Activated CD4-positive, alpha-beta T cell treated with anti-CD3 and anti-CD28 coated beads, Interleukin-2, amount 50 U/mL, for 4 hours (primary cell): Measurements from ENCODE around the gene DEPDC7.
"Not testable (repeated sequence)": the region's sequence is repeated elsewhere in the genome, so short reads cannot be mapped to it uniquely, and the experiment has no call there.

Source experiments
- DNase-seq, 2 experiments: peaks; one replicate each; pipeline ENCODE4 v3.0.0-alpha.2; 2020

The DEPDC7 gene

GRCh38 chr11:33027233-33027632 is 11.6 kb downstream of the DEPDC7 start:
- no peak for DNase-seq

- DNase-seq = no peak
Observed at GRCh38 chr11:33027846-33028536, 12.3 kb downstream of the DEPDC7 start.

DNA sequence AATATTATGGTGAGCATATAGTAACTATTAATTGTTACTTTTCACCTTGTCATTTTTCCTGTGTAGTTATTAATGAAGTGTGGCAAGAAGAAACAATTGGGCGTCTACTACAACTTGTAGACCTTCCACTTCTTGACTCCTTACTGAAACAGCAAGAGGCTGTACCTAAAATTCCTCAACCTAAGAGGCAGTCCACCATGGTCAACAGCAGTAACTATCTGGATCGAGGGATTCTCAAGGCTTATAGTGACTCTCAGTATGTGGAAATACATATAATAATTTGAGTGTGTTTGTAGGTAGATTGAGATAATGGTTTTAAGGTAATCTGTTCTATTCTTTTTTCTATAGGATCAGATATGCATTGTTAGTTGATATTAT is 12.8 kb downstream of the DEPDC7 start:
- no peak for DNase-seq

GRCh38 chr11:33029218-33029617 is 13.5 kb downstream of the DEPDC7 start:
- DNase-seq = not testable (repeated sequence)

- no peak for DNase-seq
Observed at GRCh38 chr11:33033493-33033892, 17.8 kb downstream of the DEPDC7 start.

GRCh38 chr11:33035011-33035410 is 19.3 kb downstream of the DEPDC7 start:
- DNase-seq = no peak

DNA sequence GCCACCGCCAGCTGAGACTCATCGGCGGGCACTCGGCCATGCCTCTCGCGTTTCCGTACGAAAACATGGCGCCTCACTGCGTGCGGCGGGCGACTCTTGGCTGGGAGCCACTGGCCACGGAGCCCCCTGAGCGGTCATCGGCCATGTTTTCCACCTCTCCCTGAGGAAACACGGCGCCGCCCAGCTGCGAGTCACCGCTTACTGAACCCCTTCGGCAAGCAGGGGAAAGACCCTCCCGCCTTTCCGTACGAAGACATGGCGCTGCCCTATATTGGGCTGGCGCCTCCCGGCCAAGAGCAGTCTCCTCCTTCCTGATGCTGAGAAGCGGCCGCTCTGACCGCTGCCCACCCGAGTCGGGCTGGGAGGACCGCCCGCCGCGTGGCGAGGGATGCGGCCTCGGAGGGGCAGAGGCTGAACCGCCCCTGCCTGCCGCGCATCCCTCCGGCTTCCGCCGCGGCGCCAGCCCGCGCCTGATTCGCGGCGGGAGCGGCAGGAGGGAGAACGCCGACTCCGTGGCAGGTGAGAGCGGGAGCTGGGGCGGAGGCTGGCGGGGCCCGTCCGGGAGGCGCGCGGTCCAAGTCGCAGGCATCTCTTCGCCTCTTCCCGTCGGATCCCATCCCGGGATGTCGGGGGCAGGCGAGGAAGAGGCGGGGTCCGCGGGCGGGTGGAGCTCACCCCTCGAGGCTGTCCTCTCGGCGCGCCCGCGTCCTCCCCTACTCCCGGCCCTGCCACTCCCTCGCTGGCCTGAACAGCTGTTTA is 23.8 kb downstream of the DEPDC7 start, which contains the start of gene TCP11L1:
TSS of gene TCP11L1 (plus strand) at position 299 of the 759 bp plus-strand sequence. CDS start 4,202 bp downstream, outside the sequence.
- DNase-seq = peak; percentile 75 to 76

DNA sequence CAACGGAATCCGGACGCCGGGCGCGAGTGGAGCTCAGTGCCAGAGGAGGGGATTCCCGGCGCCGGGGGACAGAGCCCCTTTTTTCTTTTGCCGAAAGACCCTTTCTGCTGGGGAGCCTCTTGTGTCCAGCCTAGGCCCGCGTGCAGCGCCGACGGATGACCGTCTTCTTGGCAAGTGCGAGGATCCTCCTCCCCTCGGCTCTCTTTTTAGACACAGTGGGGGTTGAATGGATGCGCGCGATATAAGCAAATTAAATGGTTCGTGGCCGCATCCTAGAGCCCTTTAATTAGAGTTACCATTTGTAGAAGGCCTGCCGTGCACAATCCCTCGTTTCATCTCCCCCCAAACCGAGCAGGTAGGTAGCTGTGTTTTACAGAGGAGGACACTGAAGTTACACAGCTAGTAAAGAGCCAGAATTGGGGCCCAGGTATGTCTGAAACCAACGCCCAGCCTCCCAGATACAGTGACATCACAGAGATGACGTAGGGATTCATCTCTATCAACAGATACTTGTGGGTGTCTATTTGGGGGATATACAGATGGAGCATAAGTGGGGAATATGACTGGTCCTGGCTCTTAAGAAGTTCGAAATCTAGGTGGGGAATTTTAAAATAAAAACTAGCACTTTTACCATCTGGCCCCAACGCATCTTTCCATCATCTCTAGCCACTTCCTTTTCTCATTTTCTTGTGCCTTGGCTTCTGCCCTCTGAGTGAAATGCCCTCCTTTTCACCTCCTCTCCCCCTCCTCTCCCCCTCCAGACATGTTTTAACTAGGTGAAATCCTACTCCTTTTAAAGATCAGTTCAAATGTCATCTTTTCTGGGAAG is 24.6 kb downstream of the DEPDC7 start:
- DNase-seq = peak in 1 of 2 experiments; percentile 9

GRCh38 chr11:33040862-33041453 is 25.3 kb downstream of the DEPDC7 start:
- no peak for DNase-seq

DNA sequence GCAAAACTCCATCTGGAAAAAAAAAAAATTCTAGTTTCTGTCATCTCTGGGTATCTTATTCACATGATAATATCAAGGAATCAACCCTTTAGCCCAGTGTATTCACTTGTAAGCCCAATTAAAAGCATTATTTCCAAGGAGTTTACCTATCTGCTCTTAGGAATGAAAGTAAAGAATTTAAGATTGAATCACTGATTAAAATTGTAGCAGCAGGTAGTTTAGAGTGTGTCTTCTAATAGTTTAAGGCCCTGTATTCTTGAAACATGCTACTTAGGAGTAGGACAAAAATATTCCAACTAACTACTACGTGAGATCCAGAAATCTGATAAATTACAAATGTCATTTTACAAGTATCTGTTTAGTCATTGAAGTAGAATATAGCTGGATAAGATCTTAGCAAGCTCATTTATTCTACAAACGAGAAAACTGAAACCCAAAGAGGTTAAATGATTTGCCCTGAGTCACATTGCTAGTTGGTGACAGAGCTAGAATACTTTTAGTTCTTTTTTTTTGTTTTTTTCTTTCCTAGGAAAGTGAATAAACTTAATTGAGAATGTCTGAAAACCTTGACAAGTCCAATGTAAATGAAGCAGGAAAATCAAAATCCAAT is 27.6 kb downstream of the DEPDC7 start:
- no peak for DNase-seq

- no peak for DNase-seq
Observed at GRCh38 chr11:33044285-33044756, 28.6 kb downstream of the DEPDC7 start.

- DNase-seq = no peak
Observed at GRCh38 chr11:33045551-33046255, 30.0 kb downstream of the DEPDC7 start.

- DNase-seq = not testable (repeated sequence)
Observed at GRCh38 chr11:33048701-33049100, 33.0 kb downstream of the DEPDC7 start.

DNA sequence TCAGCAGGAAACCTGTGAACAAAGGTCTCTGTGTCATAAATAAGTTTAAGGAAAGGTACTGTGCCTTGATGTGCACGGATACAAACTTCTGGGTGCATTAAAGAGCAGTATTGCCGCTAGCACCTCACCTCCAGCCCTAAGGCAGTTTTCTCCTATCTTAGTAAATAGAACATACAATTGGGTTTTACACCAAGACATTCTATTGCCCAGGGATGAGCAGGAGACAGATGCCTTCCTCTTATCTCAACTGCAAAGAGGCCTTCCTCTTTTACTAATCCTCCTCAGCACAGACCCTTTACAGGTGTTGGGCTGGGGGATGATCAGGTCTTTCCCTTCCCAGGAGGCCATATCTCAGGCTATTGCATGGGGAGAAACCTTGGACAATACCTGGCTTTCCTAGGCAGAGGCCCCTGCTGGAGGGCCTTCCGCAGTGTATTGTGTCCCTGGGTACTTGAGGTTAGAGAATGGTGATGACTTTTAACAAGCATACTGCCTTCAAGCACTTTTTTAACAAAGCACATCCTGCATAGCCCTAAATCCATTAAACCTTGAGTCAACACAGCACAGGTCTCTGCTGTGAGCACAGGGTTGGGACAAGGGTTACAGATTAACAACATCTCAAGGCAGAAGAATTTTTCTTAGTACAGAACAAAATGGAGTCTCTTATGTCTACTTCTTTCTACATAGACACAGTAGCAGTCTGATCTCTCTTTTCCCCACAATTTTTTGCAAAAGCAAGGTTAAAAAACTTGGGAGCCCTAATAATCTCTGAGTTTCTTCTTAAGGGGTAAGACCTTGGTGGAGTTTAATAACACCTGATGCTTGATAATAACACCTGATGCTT is 34.1 kb downstream of the DEPDC7 start:
- DNase-seq = not testable (repeated sequence)

GRCh38 chr11:33052231-33052630 is 36.6 kb downstream of the DEPDC7 start:
- DNase-seq = no peak

- DNase-seq = no peak
Observed at GRCh38 chr11:33055375-33055774, 39.7 kb downstream of the DEPDC7 start.

- no peak for DNase-seq
Observed at GRCh38 chr11:33057284-33057683, 41.6 kb downstream of the DEPDC7 start.

GRCh38 chr11:33059331-33060007 is 43.8 kb downstream of the DEPDC7 start:
- DNase-seq = no peak

DNA sequence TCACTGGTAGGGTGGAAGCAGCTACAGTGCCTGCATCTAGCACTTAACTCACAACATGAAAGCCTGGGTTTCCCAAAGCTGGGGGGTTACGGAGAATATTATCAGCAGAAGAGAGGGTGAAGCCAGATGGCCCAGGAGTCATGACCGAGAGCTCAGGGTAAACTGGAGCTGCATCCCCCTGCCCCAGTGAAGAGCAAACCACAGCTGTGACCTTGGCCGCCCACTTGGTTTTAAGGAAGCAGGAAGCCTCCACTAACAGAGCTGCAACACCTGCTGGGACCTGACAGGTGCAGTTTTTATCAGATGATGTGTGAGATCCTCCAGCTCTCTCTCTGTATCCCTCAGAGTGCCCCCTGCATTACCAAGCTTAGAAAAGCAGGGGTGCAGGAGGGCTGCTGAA is 44.6 kb downstream of the DEPDC7 start:
- DNase-seq = no peak

GRCh38 chr11:33062137-33062536 is 46.5 kb downstream of the DEPDC7 start:
- no peak for DNase-seq
